SK-N-DZ (cell line): Measurements from ENCODE around the gene KCNIP4.

Source experiments
- DNase-seq: peaks from one replicate; pipeline ENCODE4 v3.0.0-alpha.2; 2015; ENCODE audit warnings: low spot score

KCNIP4 gene

DNA sequence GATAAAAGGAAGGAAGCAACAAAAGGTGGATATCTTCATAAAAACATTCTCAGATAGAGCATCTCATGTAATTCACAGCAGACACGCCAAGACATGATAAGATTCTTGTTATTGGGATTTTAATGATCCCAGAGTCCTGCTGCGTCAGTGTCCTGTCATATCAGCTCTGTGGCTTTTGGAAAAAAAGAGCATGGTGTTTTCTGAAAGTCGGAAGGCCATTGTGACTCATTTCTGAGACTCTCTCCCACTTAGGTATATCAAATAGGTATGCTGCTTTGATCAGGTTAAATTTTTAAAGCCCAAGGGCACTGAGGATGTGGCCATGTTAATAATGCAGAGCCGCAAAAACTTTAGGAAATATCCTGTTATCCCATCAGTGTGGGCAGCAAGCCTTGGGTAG lies 481.0 kb downstream of the KCNIP4 start:
- no peak for DNase-seq

- no peak for DNase-seq
Measured at GRCh38 chr4:21457086-21457840, 491.3 kb downstream of the KCNIP4 start.

DNA sequence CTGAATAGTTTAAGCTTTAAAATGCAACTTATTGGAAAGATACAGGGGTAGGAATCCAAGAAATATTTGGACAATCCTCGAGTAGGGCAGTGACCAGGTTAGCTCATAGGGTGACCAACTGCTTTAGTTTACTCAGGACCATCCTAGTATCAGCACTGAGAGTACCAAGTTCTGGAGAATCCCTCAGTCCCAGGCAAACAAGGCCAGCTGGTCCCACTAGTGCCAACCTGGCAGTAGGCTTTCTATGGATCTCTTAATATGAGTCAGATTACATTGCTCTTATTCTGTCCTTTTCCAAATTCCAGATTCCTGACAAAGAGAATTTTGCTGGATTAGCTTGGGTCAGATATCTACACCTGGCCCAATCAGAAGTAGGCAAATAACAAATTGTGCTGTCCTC lies 493.7 kb downstream of the KCNIP4 start:
- DNase-seq, result no peak

DNA sequence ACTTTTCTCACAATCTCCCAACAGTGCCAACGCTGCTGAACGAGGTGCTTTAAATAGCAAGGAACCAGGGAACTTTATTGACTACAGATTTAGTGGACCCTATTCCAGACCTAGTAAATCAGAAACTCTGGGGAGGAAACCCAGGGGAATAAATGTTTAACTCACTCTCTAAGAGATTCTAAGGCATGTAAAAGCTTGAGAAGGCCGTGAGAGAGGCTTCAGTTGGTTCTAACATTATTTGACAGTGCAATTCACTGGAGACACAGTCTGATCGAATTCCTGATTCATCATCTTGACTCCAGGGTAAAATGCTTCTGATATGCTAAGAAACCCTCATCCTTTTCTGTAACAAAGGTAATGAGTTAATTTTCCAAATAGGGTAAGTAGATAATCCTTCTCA lies 494.4 kb downstream of the KCNIP4 start:
- no peak for DNase-seq

DNA sequence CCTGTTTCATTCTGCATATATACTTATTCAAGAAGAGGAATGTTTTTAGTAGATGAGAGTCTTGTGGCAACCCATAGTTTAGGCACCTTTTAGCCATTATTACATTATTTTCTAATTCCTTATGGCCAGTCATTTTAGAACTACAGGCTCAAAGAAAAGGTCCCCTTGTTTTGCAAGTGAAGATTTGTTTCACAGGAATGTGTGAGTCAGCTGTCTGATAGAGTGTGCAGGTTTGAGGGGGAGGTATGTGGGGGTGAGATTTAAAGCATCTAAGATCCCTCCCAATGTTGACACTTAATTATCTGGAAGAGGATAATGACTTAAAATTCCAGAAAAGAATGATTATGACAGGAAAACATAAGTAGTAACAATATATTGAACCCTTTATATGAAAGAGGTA lies 495.6 kb downstream of the KCNIP4 start:
- no peak for DNase-seq

DNA sequence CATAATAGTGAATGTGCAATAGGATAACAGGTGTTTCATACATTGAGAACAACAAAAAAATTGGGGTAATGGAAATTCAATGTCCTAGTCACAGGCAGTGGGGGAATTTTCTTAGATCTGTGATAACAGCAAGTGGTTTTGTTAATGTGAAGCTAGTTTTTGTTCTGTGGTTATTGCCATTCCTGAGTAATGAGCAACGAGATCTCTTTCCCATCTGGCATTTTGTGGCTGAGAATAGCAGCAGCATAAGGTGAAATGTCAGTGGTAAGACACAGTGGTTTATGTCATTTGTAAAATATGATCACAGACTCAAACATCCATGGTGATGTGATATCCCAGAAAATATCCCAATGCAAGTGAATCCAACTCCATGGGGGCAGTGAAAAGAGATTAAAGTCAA lies 497.5 kb downstream of the KCNIP4 start:
- no peak for DNase-seq

DNA sequence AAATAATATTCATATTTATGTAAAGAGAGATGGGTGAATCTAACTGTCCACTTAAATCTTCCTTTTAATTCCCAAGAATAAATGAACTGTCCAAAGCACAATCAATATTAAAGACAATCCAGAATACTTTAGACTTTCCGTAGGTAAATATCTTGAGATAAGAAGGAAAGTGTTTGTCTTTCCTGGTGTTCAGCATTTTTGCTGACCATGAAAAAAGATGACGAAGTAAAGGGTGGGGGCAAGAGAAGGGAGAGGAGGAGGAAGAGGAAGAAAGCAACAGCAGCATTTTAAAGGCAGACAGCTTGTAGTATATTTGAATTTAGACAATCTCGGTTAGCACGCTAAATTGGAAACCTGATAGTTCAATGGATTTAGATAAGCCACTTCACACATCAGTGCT lies 498.2 kb downstream of the KCNIP4 start:
- DNase-seq, result no peak

GRCh38 chr4:21447301-21448054 lies 501.1 kb downstream of the KCNIP4 start:
- no peak for DNase-seq

- DNase-seq, result no peak
Measured at GRCh38 chr4:21420166-21420565, 528.4 kb downstream of the KCNIP4 start.

- peak; percentile 69 for DNase-seq
Measured at GRCh38 chr4:21415728-21416127, 532.8 kb downstream of the KCNIP4 start.

DNA sequence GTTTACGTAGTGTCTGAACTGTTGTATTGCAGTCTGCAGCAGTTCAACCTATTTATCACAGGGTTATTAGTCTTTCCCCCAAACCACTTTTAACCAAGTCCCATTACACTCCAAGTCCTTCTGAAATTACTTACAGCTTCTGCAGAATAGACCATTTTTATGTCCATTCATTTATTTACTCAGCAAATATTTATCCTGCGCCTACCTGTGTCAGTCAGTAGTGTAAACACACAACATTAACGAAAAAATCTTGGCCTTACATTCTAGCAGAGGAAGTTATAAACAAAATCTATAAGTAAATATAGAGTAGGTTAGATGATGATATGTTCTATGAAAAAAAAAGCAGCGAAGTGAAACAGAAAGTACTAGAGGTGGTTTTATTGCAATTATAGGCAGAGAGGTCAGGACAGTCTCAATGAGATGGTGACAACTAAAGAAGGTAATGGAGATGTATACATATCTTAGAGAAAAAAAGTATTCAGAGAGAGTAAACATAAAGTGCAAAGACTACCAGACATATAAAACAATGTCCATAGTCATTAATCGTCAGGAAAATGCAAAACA lies 534.7 kb downstream of the KCNIP4 start:
- no peak for DNase-seq

DNA sequence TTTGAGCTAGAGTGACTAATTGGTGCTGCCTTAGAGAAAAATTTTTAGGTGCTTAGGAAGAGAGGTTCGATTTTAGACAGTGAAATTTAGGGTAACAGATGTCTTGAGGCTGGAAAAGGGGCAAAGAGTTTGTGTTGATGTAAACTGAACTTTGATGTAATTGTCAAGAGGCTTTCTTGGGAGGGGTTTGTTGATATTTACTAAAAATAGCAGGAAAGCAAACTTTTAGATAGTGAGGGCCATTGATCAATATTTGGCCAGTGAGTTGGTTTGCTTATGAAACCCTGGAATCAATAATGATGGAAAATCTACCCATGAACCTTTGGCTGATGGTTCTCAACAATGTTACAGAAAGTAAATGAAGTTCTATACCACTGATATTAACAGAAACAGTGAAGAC lies 537.5 kb downstream of the KCNIP4 start:
- no peak for DNase-seq

GRCh38 chr4:21410372-21410771 lies 538.2 kb downstream of the KCNIP4 start:
- DNase-seq, result no peak

DNA sequence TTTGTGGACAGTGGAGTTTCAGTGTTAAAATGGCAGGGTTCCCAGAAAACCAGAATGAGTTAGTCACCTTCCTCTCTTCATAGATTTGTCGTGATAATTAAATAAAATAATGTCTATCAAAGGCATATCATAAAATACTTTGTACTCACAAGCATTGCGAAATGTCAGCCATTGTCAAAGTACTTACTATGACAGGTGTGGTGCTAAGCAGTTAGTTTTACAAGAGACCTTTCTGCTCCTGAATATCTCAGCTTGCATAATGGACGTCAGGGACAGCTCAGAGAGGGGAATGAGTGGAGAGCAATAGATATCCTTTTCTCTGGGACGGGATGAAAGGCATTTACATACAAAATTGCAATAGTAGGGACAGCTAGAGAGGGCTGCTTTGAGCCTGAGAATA lies 560.9 kb downstream of the KCNIP4 start:
- no peak for DNase-seq

- no peak for DNase-seq
Measured at GRCh38 chr4:21386166-21386780, 562.3 kb downstream of the KCNIP4 start.

DNA sequence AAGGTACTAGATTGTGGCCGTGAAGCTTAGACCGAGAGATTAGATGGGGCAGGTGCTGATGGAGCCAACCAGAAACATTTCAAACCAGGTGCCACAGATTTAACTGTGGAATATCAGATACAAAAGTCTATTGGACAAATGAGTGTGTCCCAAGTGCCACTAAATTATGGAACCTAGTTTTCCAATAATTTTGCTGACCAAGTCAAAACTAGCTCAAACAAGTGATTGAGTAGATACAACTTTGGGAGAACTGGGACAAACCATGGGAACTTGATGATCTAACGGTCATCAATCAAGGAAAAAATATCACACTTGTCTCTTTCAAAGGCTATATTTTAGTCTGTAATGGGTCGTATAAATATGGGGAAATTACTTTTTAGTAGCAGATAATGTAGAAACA lies 562.9 kb downstream of the KCNIP4 start:
- DNase-seq, result no peak

DNA sequence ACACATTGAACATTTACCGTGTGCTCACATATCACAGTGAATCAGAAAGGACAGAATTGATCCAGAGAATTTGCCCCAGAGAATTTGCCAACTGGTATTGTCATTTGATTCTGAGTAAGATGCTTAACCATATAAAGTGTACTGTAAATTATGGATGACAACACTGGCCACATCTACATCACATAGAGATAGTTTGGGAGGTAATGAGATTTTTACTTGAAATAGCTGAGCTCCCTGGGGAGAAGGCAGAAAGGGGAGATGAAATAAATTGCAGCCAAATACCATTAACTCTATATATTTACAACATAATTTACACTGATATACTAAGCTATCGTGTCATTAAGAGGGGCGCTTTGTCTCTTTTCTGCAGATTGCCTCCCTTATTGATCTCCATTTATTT lies 564.0 kb downstream of the KCNIP4 start:
- DNase-seq, result no peak

GRCh38 chr4:21380861-21381260 lies 567.7 kb downstream of the KCNIP4 start:
- DNase-seq, result no peak

DNA sequence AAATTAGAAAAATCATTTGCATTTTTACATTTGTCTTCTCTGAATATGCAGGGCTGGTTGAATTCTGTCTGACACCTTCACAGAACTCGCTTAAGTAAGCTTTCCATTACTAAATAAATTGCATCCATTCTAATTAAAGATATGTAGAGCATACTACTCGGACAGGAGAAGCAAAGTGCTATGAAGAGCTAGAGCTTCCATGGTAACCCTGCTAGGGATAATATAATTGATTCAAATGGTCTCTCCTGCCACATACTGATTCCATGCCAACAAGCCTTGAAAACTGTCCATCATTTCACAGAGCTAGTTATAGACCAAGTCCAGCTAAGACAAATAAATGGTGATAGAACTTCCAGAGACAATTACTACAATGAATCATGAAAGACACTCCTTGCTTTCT lies 571.5 kb downstream of the KCNIP4 start:
- no peak for DNase-seq

- no peak for DNase-seq
Measured at GRCh38 chr4:21376176-21376575, 572.4 kb downstream of the KCNIP4 start.

DNA sequence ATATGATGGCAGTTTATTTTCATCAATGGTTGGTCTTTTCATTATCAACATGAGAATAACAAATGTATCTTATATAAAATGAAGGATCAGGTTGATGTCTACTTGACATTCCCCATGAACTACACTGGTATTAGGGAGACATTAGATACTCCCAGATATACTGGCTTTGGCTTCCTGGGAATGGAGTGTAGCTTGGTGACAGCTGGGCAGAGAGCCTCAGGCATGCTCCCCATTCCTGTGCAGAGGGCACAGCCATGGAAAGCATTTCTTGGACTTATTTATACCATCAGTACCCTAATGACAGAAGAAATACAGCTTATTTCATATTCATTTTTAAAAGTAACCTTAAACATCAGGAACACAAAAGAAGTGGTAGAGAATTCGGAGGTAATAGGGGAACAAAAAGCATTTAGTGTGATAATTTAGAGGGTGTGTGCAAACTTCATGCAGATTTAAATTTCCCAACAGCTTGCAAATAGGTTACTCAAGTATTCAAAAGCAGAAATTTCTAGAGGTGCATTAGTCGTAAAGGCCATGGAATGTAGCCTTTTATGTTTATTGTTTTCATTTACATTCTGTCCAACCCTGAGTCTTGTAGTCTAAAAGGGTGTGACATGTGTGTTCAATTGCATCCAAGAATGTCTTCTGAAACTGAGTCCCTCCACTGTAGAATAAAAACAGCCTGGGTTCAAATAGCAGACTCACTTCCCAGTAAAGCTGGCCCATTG lies 573.8 kb downstream of the KCNIP4 start:
- no peak for DNase-seq

GRCh38 chr4:21367567-21367966 lies 581.0 kb downstream of the KCNIP4 start:
- no peak for DNase-seq
